Breast epithelium (tissue), 3 donors: ENCODE results near the gene HPCAL1.

Source experiments
- POLR2A ChIP-seq: fragments of 450-650 bp; IDR thresholded peaks from one replicate; pipeline ENCODE4 v1.6.1; 2016; ENCODE audit warnings: antibody characterized with exemption, mild to moderate bottlenecking, moderate library complexity
- POLR2AphosphoS5 ChIP-seq, 3 donors: sonication (generic); formaldehyde crosslinking; IDR thresholded peaks; one replicate each; pipeline ENCODE4 v1.6.1; 2017; ENCODE audit warnings: antibody characterized with exemption in 3 of 3
- TF ChIP-seq, protein P1 (sequence below), 3 donors: fragments of 450-650 bp; IDR thresholded peaks; one replicate each; pipeline ENCODE4 v1.5.1; 2016 to 2017; ENCODE audit warnings: antibody characterized with exemption in 3 of 3, mild to moderate bottlenecking in 3 of 3, moderate library complexity in 3 of 3

DNA sequence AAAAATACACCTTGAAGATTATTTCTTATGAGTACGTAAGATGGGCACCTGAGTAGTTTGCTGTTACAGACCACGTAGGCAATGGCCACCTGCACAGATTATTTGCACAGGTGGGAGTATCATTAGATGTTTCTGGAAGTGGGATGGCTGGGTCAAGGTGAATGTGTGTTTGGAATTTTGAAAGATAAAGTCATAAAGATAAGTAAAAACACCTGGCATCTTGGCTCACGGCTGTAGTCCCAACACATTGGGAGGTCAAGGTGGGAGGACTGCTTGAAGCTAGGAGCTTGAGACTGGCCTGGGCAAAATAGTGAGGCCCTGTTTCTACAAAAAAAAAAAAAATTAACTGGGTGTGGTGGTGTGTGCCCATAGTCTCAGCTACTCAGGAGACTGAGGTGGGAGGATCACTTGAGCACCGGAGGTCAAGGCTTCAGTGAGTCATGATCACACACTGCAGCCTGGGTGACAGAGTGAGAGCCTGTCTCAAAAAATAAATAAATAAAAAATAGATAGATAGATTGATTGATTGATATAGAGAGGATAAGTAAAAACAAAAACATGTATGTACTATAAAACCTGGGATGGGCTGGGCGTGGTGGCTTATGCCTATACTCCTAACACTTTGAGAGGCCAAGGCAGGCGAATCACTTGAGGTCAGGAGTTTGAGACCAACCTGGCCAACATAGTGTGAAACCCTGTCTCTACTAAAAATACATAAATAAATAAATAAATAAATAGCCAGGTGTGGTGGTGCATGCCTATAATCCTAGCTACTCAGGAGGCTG lies 115.0 kb downstream of the HPCAL1 start:
- TF ChIP-seq, protein P1, sequence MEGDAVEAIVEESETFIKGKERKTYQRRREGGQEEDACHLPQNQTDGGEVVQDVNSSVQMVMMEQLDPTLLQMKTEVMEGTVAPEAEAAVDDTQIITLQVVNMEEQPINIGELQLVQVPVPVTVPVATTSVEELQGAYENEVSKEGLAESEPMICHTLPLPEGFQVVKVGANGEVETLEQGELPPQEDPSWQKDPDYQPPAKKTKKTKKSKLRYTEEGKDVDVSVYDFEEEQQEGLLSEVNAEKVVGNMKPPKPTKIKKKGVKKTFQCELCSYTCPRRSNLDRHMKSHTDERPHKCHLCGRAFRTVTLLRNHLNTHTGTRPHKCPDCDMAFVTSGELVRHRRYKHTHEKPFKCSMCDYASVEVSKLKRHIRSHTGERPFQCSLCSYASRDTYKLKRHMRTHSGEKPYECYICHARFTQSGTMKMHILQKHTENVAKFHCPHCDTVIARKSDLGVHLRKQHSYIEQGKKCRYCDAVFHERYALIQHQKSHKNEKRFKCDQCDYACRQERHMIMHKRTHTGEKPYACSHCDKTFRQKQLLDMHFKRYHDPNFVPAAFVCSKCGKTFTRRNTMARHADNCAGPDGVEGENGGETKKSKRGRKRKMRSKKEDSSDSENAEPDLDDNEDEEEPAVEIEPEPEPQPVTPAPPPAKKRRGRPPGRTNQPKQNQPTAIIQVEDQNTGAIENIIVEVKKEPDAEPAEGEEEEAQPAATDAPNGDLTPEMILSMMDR (IDR thresholded peaks at IDR 0.05) = no peak
- TF ChIP-seq POLR2AphosphoS5 (IDR thresholded peaks at IDR 0.05) (no peak), POLR2A (no peak)
